ENCODE measurements around the gene ZNF316. TPM values are rescaled to one million over a fixed set of nuclear protein-coding genes. Genes with fewer than 3 reads are reported as not detected.

ZNF316 gene
- polyA plus RNA-seq, 3 donors = 0.66 to 41.1 (median 1.2) TPM

GRCh38 chr7:6630007-6630849 lies 6.9 kb upstream of the ZNF316 start:
- no peak overlapping the region for H2AFZ ChIP-seq (ENCODE audit: insufficient read depth, low read depth, low read length, poor library complexity, severe bottlenecking)
- peaks cover 5 to 18% (median 15%) of the 10 kb centered on the region in 7 donors for H3K9me3 Mint-ChIP-seq
- H3K9ac ChIP-seq (ENCODE audit: insufficient read depth, low read length, poor library complexity, severe bottlenecking) = no peak overlapping the region
- H3K79me2 ChIP-seq (ENCODE audit: insufficient read depth, low read length) = no peaks in the 10 kb centered on the region
- H3K4me2 ChIP-seq (replicated peaks; ENCODE audit: extremely low read depth, low read length, poor library complexity, severe bottlenecking) = no peak overlapping the region
- H4K20me1 ChIP-seq (ENCODE audit: insufficient read depth, low read length) = no peaks in the 10 kb centered on the region
- DNase-seq = no peak
- no peak overlapping the region for H3K4me3 ChIP-seq (replicated peaks in 1 of 3; ENCODE audit: low read depth in 2 of 3, low read length in 3 of 3)
- peaks cover 11 to 15% (median 15%) of the 10 kb centered on the region in 3 donors for H3K27me3 Mint-ChIP-seq (ENCODE audit: low read depth in 3 of 3)
- H3K27ac ChIP-seq (ENCODE audit: low read depth in 1 of 2, low read length in 2 of 2) = no peak overlapping the region
- H3K27me3 ChIP-seq (ENCODE audit: control insufficient read depth in 2 of 2, insufficient read depth in 2 of 2, low read length in 2 of 2) = no peaks in the 10 kb centered on the region
- no peaks in the 10 kb centered on the region for H3K36me3 ChIP-seq (replicated peaks in 1 of 2; ENCODE audit: control insufficient read depth in 1 of 2, insufficient read depth in 2 of 2, low read length in 2 of 2)
- peaks cover 13 to 20% of the 10 kb centered on the region in 2 donors for H3K4me1 ChIP-seq (ENCODE audit: control insufficient read depth in 1 of 2, insufficient read depth in 2 of 2, low read length in 2 of 2)
- no peak overlapping the region for H3K27ac Mint-ChIP-seq
- H3K4me3 Mint-ChIP-seq = no peak overlapping the region
- H3K4me1 Mint-ChIP-seq = peaks cover 13% of the 10 kb centered on the region
- TF ChIP-seq, protein P1, sequence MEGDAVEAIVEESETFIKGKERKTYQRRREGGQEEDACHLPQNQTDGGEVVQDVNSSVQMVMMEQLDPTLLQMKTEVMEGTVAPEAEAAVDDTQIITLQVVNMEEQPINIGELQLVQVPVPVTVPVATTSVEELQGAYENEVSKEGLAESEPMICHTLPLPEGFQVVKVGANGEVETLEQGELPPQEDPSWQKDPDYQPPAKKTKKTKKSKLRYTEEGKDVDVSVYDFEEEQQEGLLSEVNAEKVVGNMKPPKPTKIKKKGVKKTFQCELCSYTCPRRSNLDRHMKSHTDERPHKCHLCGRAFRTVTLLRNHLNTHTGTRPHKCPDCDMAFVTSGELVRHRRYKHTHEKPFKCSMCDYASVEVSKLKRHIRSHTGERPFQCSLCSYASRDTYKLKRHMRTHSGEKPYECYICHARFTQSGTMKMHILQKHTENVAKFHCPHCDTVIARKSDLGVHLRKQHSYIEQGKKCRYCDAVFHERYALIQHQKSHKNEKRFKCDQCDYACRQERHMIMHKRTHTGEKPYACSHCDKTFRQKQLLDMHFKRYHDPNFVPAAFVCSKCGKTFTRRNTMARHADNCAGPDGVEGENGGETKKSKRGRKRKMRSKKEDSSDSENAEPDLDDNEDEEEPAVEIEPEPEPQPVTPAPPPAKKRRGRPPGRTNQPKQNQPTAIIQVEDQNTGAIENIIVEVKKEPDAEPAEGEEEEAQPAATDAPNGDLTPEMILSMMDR (IDR thresholded peaks at IDR 0.05) = no peak
- H3K36me3 Mint-ChIP-seq = no peaks in the 10 kb centered on the region
- peaks cover 0 to 14% of the 10 kb centered on the region in 2 donors for H3K9me3 ChIP-seq (replicated peaks in 1 of 2; ENCODE audit: control insufficient read depth in 1 of 2, insufficient read depth in 1 of 2, low read length in 2 of 2)
- intact Hi-C loops (cut with micrococcal nuclease) = loop anchor here (5.0 kb wide), 1 partner anchor 43 kb away; no protein-coding TSS in a partner anchor
- WGBS (ENCODE audit: insufficient coverage) = 93% methylated on average over 8 of the region's 11 CpGs

DNA sequence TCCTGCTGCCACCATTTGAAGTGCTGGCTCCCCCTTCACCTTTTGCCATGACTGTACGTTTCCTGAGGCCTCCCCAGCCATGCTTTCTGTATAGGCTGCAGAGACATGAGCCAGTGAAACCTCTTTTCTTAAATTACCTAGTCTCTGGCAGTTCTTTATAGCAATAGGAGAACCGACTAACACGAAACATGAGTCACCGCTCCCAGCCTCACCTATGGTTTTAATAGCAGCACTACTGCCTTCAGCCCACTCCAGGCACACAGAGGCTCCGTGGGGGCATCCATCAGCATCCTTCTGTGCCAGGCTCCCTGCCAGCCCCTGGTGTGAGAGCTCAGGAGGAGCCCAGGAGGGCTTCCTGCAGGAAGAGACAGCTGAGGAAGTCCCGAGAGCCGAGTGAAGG lies 5.5 kb upstream of the ZNF316 start:
- intact Hi-C loops (cut with micrococcal nuclease) = loop anchor here (5.0 kb wide), 1 partner anchor 44 kb away; no protein-coding TSS in a partner anchor

More for the DNA sequence above, 5.5 kb upstream of the ZNF316 start:
- Histone ChIP-seq H3K27me3 (ENCODE audit: control insufficient read depth in 2 of 2, insufficient read depth in 2 of 2, low read length in 2 of 2) (no peaks in the 10 kb centered on the region), H3K4me1 (ENCODE audit: control insufficient read depth in 1 of 2, insufficient read depth in 2 of 2, low read length in 2 of 2) (peaks cover 26 to 34% of the 10 kb centered on the region in 2 donors), H3K4me3 (replicated peaks in 1 of 3; ENCODE audit: low read depth in 2 of 3, low read length in 3 of 3) (no peak overlapping the region), H3K27ac (ENCODE audit: low read depth in 1 of 2, low read length in 2 of 2) (no peak overlapping the region), H3K36me3 (replicated peaks in 1 of 2; ENCODE audit: control insufficient read depth in 1 of 2, insufficient read depth in 2 of 2, low read length in 2 of 2) (no peaks in the 10 kb centered on the region), H3K9me3 (replicated peaks in 1 of 2; ENCODE audit: control insufficient read depth in 1 of 2, insufficient read depth in 1 of 2, low read length in 2 of 2) (peaks cover 0 to 22% of the 10 kb centered on the region in 2 donors), H3K4me2 (replicated peaks; ENCODE audit: extremely low read depth, low read length, poor library complexity, severe bottlenecking) (no peak overlapping the region), H3K79me2 (ENCODE audit: insufficient read depth, low read length) (peaks cover 5% of the 10 kb centered on the region), H2AFZ (ENCODE audit: insufficient read depth, low read depth, low read length, poor library complexity, severe bottlenecking) (no peak overlapping the region), H4K20me1 (ENCODE audit: insufficient read depth, low read length) (no peaks in the 10 kb centered on the region), H3K9ac (ENCODE audit: insufficient read depth, low read length, poor library complexity, severe bottlenecking) (no peak overlapping the region)
- DNase-seq = no peak
- WGBS (ENCODE audit: insufficient coverage) = 81% methylated on average over 6 of the region's 7 CpGs
- Mint-ChIP-seq H3K9me3 (peaks cover 11 to 23% (median 17%) of the 10 kb centered on the region in 7 donors), H3K4me1 (peaks cover 23% of the 10 kb centered on the region), H3K4me3 (peak overlapping the region in 1 of 2 donors; percentile 26), H3K36me3 (no peaks in the 10 kb centered on the region), H3K27me3 (ENCODE audit: low read depth in 3 of 3) (peaks cover 11 to 18% (median 13%) of the 10 kb centered on the region in 3 donors), H3K27ac (no peak overlapping the region)
- TF ChIP-seq, protein P1 (IDR thresholded peaks at IDR 0.05) = no peak

Data from CD14-positive monocyte (primary cell).